ENCODE measurements around the gene ELMO1.

Gene ELMO1

GRCh38 chr7:37206192-37206591, 242.5 kb downstream of the ELMO1 start:
- H3K36me3 Mint-ChIP-seq (ENCODE audit: low read depth) = peaks cover 51% of the 10 kb centered on the region
- peaks cover 4% of the 10 kb centered on the region for H3K4me1 Mint-ChIP-seq (ENCODE audit: low read depth)
- no peak overlapping the region for H3K27ac Mint-ChIP-seq
- H3K9me3 Mint-ChIP-seq = no peaks in the 10 kb centered on the region
- no peaks in the 10 kb centered on the region for H3K27me3 Mint-ChIP-seq (ENCODE audit: low read depth)
- no peak for DNase-seq (ENCODE audit: low spot score)
- H3K4me3 Mint-ChIP-seq = no peak overlapping the region

GRCh38 chr7:37205451-37205850, 243.2 kb downstream of the ELMO1 start:
- Mint-ChIP-seq H3K27ac (no peak overlapping the region), H3K4me1 (ENCODE audit: low read depth) (peaks cover 4% of the 10 kb centered on the region), H3K9me3 (no peaks in the 10 kb centered on the region), H3K36me3 (ENCODE audit: low read depth) (peaks cover 47% of the 10 kb centered on the region), H3K27me3 (ENCODE audit: low read depth) (no peaks in the 10 kb centered on the region), H3K4me3 (no peak overlapping the region)
- no peak for DNase-seq (ENCODE audit: low spot score)

GRCh38 chr7:37201876-37202198, 246.8 kb downstream of the ELMO1 start:
- Mint-ChIP-seq H3K9me3 (no peaks in the 10 kb centered on the region), H3K4me1 (ENCODE audit: low read depth) (peaks cover 4% of the 10 kb centered on the region), H3K36me3 (ENCODE audit: low read depth) (peaks cover 46% of the 10 kb centered on the region), H3K4me3 (no peak overlapping the region), H3K27ac (no peak overlapping the region), H3K27me3 (ENCODE audit: low read depth) (no peaks in the 10 kb centered on the region)
- no peak for DNase-seq (ENCODE audit: low spot score)

- H3K27ac Mint-ChIP-seq = no peak overlapping the region
- H3K36me3 Mint-ChIP-seq (ENCODE audit: low read depth) = peaks cover 45% of the 10 kb centered on the region
- peak; percentile 16 for DNase-seq (ENCODE audit: low spot score)
These were observed 247.4 kb downstream of the ELMO1 start for GRCh38 chr7:37201003-37201875.

GRCh38 chr7:37198906-37199485, 249.7 kb downstream of the ELMO1 start:
- Mint-ChIP-seq H3K27ac (no peak overlapping the region), H3K9me3 (no peaks in the 10 kb centered on the region), H3K4me1 (ENCODE audit: low read depth) (peaks cover 3% of the 10 kb centered on the region), H3K4me3 (no peak overlapping the region), H3K27me3 (ENCODE audit: low read depth) (no peaks in the 10 kb centered on the region), H3K36me3 (ENCODE audit: low read depth) (peaks cover 33% of the 10 kb centered on the region)
- peak; percentile 57 for DNase-seq (ENCODE audit: low spot score)

More at GRCh38 chr7:37201003-37201875, 247.4 kb downstream of the ELMO1 start:
- H3K4me3 Mint-ChIP-seq = no peak overlapping the region
- H3K9me3 Mint-ChIP-seq = no peaks in the 10 kb centered on the region
- H3K4me1 Mint-ChIP-seq (ENCODE audit: low read depth) = peaks cover 4% of the 10 kb centered on the region
- H3K27me3 Mint-ChIP-seq (ENCODE audit: low read depth) = no peaks in the 10 kb centered on the region

GRCh38 chr7:37198041-37198905, 250.4 kb downstream of the ELMO1 start:
- Mint-ChIP-seq H3K9me3 (no peaks in the 10 kb centered on the region), H3K27me3 (ENCODE audit: low read depth) (no peaks in the 10 kb centered on the region), H3K4me1 (ENCODE audit: low read depth) (peaks cover 7% of the 10 kb centered on the region), H3K27ac (no peak overlapping the region), H3K36me3 (ENCODE audit: low read depth) (peaks cover 27% of the 10 kb centered on the region), H3K4me3 (no peak overlapping the region)
- no peak for DNase-seq (ENCODE audit: low spot score)

GRCh38 chr7:37197108-37197507, 251.6 kb downstream of the ELMO1 start:
- no peak for DNase-seq (ENCODE audit: low spot score)
- Mint-ChIP-seq H3K27me3 (ENCODE audit: low read depth) (no peaks in the 10 kb centered on the region), H3K4me1 (ENCODE audit: low read depth) (peaks cover 10% of the 10 kb centered on the region), H3K4me3 (no peak overlapping the region), H3K27ac (no peak overlapping the region), H3K9me3 (no peaks in the 10 kb centered on the region), H3K36me3 (ENCODE audit: low read depth) (peaks cover 24% of the 10 kb centered on the region)

- H3K9me3 Mint-ChIP-seq = no peaks in the 10 kb centered on the region
- peaks cover 10% of the 10 kb centered on the region for H3K4me1 Mint-ChIP-seq (ENCODE audit: low read depth)
- no peak overlapping the region for H3K27ac Mint-ChIP-seq
- peaks cover 28% of the 10 kb centered on the region for H3K36me3 Mint-ChIP-seq (ENCODE audit: low read depth)
- no peak overlapping the region for H3K4me3 Mint-ChIP-seq
- no peak for DNase-seq (ENCODE audit: low spot score)
- no peaks in the 10 kb centered on the region for H3K27me3 Mint-ChIP-seq (ENCODE audit: low read depth)
These were observed 252.0 kb downstream of the ELMO1 start for GRCh38 chr7:37196676-37197075.

- Mint-ChIP-seq H3K27ac (no peak overlapping the region), H3K27me3 (ENCODE audit: low read depth) (no peaks in the 10 kb centered on the region), H3K4me3 (no peak overlapping the region), H3K4me1 (ENCODE audit: low read depth) (peaks cover 10% of the 10 kb centered on the region), H3K9me3 (no peaks in the 10 kb centered on the region), H3K36me3 (ENCODE audit: low read depth) (peaks cover 26% of the 10 kb centered on the region)
- no peak for DNase-seq (ENCODE audit: low spot score)
These were observed 253.3 kb downstream of the ELMO1 start for GRCh38 chr7:37195388-37195787.

- no peaks in the 10 kb centered on the region for H3K27me3 Mint-ChIP-seq (ENCODE audit: low read depth)
- DNase-seq (ENCODE audit: low spot score) = no peak
- H3K27ac Mint-ChIP-seq = no peak overlapping the region
- peaks cover 10% of the 10 kb centered on the region for H3K4me1 Mint-ChIP-seq (ENCODE audit: low read depth)
- H3K4me3 Mint-ChIP-seq = no peak overlapping the region
- H3K36me3 Mint-ChIP-seq (ENCODE audit: low read depth) = peaks cover 26% of the 10 kb centered on the region
- no peaks in the 10 kb centered on the region for H3K9me3 Mint-ChIP-seq
These were observed 253.7 kb downstream of the ELMO1 start for GRCh38 chr7:37194943-37195342.

GRCh38 chr7:37193775-37194135, 254.9 kb downstream of the ELMO1 start:
- H3K36me3 Mint-ChIP-seq (ENCODE audit: low read depth) = peaks cover 23% of the 10 kb centered on the region
- H3K4me1 Mint-ChIP-seq (ENCODE audit: low read depth) = peaks cover 8% of the 10 kb centered on the region
- no peaks in the 10 kb centered on the region for H3K27me3 Mint-ChIP-seq (ENCODE audit: low read depth)
- no peak overlapping the region for H3K4me3 Mint-ChIP-seq
- H3K27ac Mint-ChIP-seq = no peak overlapping the region
- DNase-seq (ENCODE audit: low spot score) = no peak
- H3K9me3 Mint-ChIP-seq = no peaks in the 10 kb centered on the region

- H3K4me1 Mint-ChIP-seq (ENCODE audit: low read depth) = peaks cover 8% of the 10 kb centered on the region
- H3K4me3 Mint-ChIP-seq = no peak overlapping the region
- no peaks in the 10 kb centered on the region for H3K9me3 Mint-ChIP-seq
- no peaks in the 10 kb centered on the region for H3K27me3 Mint-ChIP-seq (ENCODE audit: low read depth)
- no peak overlapping the region for H3K27ac Mint-ChIP-seq
- peaks cover 23% of the 10 kb centered on the region for H3K36me3 Mint-ChIP-seq (ENCODE audit: low read depth)
- DNase-seq (ENCODE audit: low spot score) = no peak
These were observed 255.4 kb downstream of the ELMO1 start for GRCh38 chr7:37193087-37193774.

- H3K36me3 Mint-ChIP-seq (ENCODE audit: low read depth) = peaks cover 24% of the 10 kb centered on the region
- no peak overlapping the region for H3K27ac Mint-ChIP-seq
- DNase-seq (ENCODE audit: low spot score) = no peak
- no peaks in the 10 kb centered on the region for H3K9me3 Mint-ChIP-seq
- H3K4me3 Mint-ChIP-seq = no peak overlapping the region
- no peaks in the 10 kb centered on the region for H3K27me3 Mint-ChIP-seq (ENCODE audit: low read depth)
- peaks cover 12% of the 10 kb centered on the region for H3K4me1 Mint-ChIP-seq (ENCODE audit: low read depth)
These were observed 256.9 kb downstream of the ELMO1 start for GRCh38 chr7:37191797-37192196.
